Measurements from ENCODE around the gene WBP2NL.
A peak's percentile ranks its signal among the peaks of the same experiment; 100 is the strongest.
"Not testable (repeated sequence)": the region's sequence is repeated elsewhere in the genome, so short reads cannot be mapped to it uniquely, and the experiment has no call there.

WBP2NL gene

GRCh38 chr22:41998361-41999261 is at the start of gene WBP2NL:
WBP2NL (plus strand) TSS chr22:41998788; CDS start chr22:41998819, 31 bp downstream.
- peak; percentile 77 to 98 (median 88) for DNase-seq
- intact Hi-C loops (cut with DNase I): no loop called here

GRCh38 chr22:41948928-41949296 is 49.7 kb upstream of the WBP2NL start:
- intact Hi-C loops (cut with DNase I); DNase-seq: not testable (repeated sequence)

- DNase-seq: no peak
- intact Hi-C loops (cut with DNase I): no loop called here
Observed at GRCh38 chr22:41949297-41949965, 49.2 kb upstream of the WBP2NL start.

GRCh38 chr22:41951898-41952474 is 46.6 kb upstream of the WBP2NL start, which contains the start of gene SMIM45:
SMIM45 (plus strand) TSS chr22:41952150.
- intact Hi-C loops (cut with DNase I): no loop called here
- peak; percentile 76 to 98 (median 92) for DNase-seq

GRCh38 chr22:41952713-41953112 is 45.9 kb upstream of the WBP2NL start:
- intact Hi-C loops (cut with DNase I): no loop called here
- no peak for DNase-seq

GRCh38 chr22:41957941-41958556 is 40.5 kb upstream of the WBP2NL start:
- intact Hi-C loops (cut with DNase I): no loop called here
- DNase-seq: no peak

GRCh38 chr22:41963453-41964111 is 35.0 kb upstream of the WBP2NL start:
- DNase-seq: peak in 5 of 10 donors; percentile 27 to 89 (median 44)
- intact Hi-C loops (cut with DNase I): no loop called here

GRCh38 chr22:41964112-41964491 is 34.5 kb upstream of the WBP2NL start:
- DNase-seq: no peak
- intact Hi-C loops (cut with DNase I): no loop called here

GRCh38 chr22:41966225-41966606 is 32.4 kb upstream of the WBP2NL start:
- intact Hi-C loops (cut with DNase I): loop anchor here (1.0 kb wide), 1 partner anchor 471 kb away; no protein-coding TSS in a partner anchor
- DNase-seq: no peak

GRCh38 chr22:41966607-41967240 is 31.9 kb upstream of the WBP2NL start:
- intact Hi-C loops (cut with DNase I): loop anchor here (1.0 kb wide), 1 partner anchor 471 kb away; no protein-coding TSS in a partner anchor
- DNase-seq: peak in 7 of 10 donors; percentile 37 to 93 (median 50)

- intact Hi-C loops (cut with DNase I): no loop called here
- peak in 2 of 10 donors; percentile 58 to 82 for DNase-seq
Observed at GRCh38 chr22:41968601-41969000, 30.0 kb upstream of the WBP2NL start.

- peak in 6 of 10 donors; percentile 19 to 90 (median 72) for DNase-seq
- intact Hi-C loops (cut with DNase I): no loop called here
Observed at GRCh38 chr22:41969110-41969646, 29.4 kb upstream of the WBP2NL start, which contains the start of gene SEPTIN3. SEPTIN3 (plus strand) TSS chr22:41969443; CDS start chr22:41971493, 2,050 bp downstream.

- intact Hi-C loops (cut with DNase I): no loop called here
- DNase-seq: peak in 2 of 10 donors; percentile 31 to 43
Observed at GRCh38 chr22:41970601-41971000, 28.0 kb upstream of the WBP2NL start.

- intact Hi-C loops (cut with DNase I): no loop called here
- DNase-seq: peak in 2 of 10 donors; percentile 37 to 64
Observed at GRCh38 chr22:41971431-41971830, 27.2 kb upstream of the WBP2NL start.

GRCh38 chr22:41974691-41975290 is 23.8 kb upstream of the WBP2NL start:
- DNase-seq: peak in 1 of 10 donors; percentile 22
- intact Hi-C loops (cut with DNase I): no loop called here

- peak in 2 of 10 donors; percentile 15 to 79 for DNase-seq
- intact Hi-C loops (cut with DNase I): loop anchor here (2.0 kb wide), 1 partner anchor 115 kb away; the partner anchor contains the start of gene NDUFA6
Observed at GRCh38 chr22:41975299-41976069, 23.1 kb upstream of the WBP2NL start.

- peak in 9 of 10 donors; percentile 55 to 95 (median 68) for DNase-seq
- intact Hi-C loops (cut with DNase I): loop anchor here (2.0 kb wide), 1 partner anchor 115 kb away; the partner anchor contains the start of gene NDUFA6
Observed at GRCh38 chr22:41976070-41976901, 22.3 kb upstream of the WBP2NL start.
